GM18507 (cell line): ENCODE results near the gene LPIN1.
"Not testable (repeated sequence)": the region's sequence is repeated elsewhere in the genome, so short reads cannot be mapped to it uniquely, and the experiment has no call there.

ENCODE experiments used
- DNase-seq: peaks from one replicate; pipeline ENCODE4 v3.0.0; 2011; ENCODE audit warnings: low read depth; ENCODE audit not compliant: insufficient read length; ENCODE audit errors: extremely low spot score
- FAIRE-seq: peaks from 2 replicates; lab custom pipeline; 2011; peaks lifted over from hg19 to GRCh38; lab: Jason Lieb, UNC

Gene LPIN1

DNA sequence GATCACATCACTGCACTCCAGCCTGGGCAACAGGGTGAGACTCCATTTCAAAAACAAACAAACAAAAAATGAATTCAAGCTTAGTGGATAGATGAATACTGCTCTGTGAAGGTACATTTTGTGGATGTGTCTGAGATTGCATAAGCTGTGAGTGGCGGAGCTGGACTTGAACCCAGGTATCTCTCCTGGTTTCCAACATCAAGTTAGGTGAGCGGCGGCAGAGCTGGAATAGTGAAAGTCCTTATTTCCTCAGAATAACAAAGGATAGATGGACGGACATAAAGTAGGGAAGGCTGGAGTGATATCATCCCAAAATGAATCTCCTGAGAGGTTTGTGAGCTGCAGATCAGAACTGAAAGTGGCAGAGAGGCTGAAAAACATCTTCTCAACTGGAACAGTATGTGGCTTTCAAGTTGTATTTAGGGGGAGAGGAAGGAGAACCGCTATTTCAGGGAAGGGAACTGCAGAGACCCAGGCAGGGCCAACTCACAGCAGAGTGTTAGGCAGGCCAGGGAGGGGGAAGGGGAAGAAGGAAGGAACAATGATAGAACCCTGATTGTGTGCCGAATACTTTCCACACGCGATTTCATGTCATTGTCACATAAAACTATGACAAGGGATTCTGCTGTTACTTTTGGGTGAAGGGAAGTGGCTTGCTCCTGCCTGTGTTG is 106.2 kb downstream of the LPIN1 start:
- FAIRE-seq (no peak), DNase-seq (no peak)

GRCh38 chr2:11853197-11853588 is 106.8 kb downstream of the LPIN1 start:
- no peak for DNase-seq
- FAIRE-seq, result no peak

GRCh38 chr2:11855064-11855760 is 108.8 kb downstream of the LPIN1 start:
- FAIRE-seq (no peak), DNase-seq (no peak)

DNA sequence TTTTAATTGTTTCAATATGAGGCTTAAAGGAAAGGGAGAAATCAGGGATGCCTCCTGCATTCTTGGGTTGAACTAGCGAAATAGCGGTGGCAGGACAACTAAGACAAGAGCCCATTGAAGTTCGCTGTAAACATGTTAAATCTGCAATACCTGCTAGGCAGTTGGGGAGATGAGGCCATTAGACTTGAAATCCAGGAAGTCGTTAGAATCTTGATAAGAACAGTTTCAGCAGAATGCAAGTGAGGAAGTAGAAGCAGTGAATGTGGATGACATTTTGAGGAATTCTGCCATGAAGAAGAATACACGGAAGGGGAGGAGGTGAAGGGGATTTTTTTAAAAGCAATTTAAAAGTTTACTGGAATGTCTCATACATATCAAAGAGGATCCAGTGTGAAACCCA is 109.7 kb downstream of the LPIN1 start:
- FAIRE-seq (no peak), DNase-seq (no peak)

- FAIRE-seq (no peak), DNase-seq (no peak)
Measured at GRCh38 chr2:11858883-11859282, 112.5 kb downstream of the LPIN1 start.

GRCh38 chr2:11859975-11860374 is 113.5 kb downstream of the LPIN1 start:
- FAIRE-seq, result not testable (repeated sequence)

GRCh38 chr2:11861044-11861443 is 114.6 kb downstream of the LPIN1 start:
- DNase-seq, result no peak
- FAIRE-seq, result no peak

More at GRCh38 chr2:11859975-11860374, 113.5 kb downstream of the LPIN1 start:
- not testable (repeated sequence) for DNase-seq

- FAIRE-seq (no peak), DNase-seq (no peak)
Measured at GRCh38 chr2:11862049-11862448, 115.6 kb downstream of the LPIN1 start.

- FAIRE-seq, result no peak
- no peak for DNase-seq
Measured at GRCh38 chr2:11863103-11863502, 116.7 kb downstream of the LPIN1 start.

GRCh38 chr2:11863513-11864328 is 117.3 kb downstream of the LPIN1 start:
- FAIRE-seq, result peak; percentile 73
- peak; percentile 57 for DNase-seq

DNA sequence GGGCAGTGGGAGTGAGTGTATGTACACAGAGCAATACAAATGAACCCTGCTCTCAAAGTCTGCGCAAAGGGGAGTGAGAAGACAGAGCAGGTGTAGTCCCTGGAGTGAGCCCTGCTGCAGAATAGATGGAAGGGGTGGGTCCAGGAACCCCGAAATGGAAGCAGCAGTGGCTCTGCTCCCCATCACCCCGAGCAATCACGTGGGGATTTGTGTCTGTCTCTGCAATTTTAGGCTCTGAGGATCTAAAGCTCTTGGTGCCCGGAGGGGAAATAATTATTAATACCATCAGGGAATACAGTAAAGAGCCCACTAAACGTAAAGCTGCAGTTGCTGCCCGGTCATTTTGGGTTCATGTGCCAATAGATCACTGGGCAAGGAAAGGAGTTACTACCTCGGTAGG is 118.3 kb downstream of the LPIN1 start:
- DNase-seq (no peak), FAIRE-seq (no peak)

- no peak for FAIRE-seq
- no peak for DNase-seq
Measured at GRCh38 chr2:11865378-11865777, 118.9 kb downstream of the LPIN1 start.

- FAIRE-seq, result no peak
- DNase-seq, result no peak
Measured at GRCh38 chr2:11865805-11866204, 119.4 kb downstream of the LPIN1 start.

DNA sequence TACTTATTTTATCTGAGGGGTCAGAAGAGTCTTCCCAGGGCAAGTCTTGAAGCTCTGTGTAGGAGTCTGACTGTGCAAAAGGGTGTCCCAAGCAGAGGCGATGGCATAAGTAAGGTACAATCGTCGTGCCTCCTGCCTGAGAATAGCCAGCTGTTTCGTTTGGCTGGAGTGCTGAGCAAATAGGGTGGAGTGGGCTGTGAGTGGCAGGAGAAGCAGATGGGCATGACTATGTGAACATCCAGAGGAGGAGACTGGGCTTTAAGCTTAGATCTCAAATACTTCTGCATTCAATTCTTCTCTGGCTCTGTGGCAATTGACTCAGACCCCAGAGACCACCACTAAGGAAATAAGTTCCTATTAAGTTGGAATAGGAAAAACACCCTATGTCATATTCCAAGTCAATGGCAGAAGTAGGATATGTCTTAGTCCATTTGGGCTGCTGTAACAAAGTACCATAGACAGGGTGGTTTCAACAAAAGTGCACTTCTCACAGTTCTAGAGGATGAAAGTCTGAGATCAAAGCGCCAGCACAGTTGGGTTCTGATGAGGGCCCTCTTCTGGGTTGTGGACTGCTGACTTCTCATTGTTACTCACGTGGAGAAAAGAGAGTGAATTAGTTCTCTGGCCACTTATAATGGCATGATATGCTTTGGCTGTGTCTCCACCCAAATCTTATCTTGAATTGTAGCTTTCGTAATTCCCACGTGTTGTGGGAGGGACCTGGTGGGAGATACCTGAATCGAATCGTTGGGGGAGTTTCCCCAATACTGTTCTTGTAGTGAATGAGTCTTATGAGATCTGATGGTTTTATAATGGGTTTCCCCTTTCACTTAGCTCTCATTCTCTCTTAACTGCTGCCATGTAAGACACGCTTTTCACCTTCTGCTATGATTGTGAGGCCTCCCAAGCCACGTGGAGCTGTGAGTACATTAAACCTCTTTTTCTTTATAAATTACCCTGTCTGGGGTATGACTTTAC is 120.2 kb downstream of the LPIN1 start:
- FAIRE-seq (no peak), DNase-seq (no peak)

- DNase-seq (no peak), FAIRE-seq (no peak)
Measured at GRCh38 chr2:11867926-11868325, 121.5 kb downstream of the LPIN1 start.

DNA sequence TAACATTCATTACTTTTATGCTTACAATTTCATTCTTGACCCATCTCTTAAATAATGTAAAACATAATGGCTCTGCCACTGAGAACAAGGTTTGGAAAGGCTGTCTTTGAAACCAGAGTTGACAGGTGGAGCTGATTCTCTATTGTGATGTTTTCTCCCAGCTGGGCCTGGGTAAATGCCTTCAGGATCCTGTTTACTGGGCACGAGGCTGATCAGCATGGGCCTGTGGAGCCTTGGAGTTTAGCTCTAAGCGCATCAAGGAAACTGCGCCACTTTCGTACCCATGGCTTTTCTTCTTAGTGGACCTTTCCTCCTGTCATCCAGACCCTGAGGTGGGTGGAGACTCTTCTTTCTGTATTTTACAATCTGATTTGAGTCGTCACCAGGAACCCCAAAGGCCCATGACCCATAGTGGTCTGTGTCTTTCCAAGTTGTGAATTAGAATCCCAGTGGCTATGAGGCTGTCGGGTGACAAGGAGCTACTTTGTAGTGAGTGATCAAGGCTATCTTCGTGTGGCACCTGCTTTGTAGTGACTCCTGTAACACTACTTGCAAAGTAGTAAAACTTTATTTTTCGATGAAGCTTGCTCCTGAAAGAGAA is 123.1 kb downstream of the LPIN1 start:
- no peak for FAIRE-seq
- DNase-seq, result no peak

GRCh38 chr2:11870064-11870463 is 123.6 kb downstream of the LPIN1 start:
- no peak for DNase-seq
- no peak for FAIRE-seq

- FAIRE-seq, result peak; percentile 31
- DNase-seq, result no peak
Measured at GRCh38 chr2:11870584-11870983, 124.2 kb downstream of the LPIN1 start.

DNA sequence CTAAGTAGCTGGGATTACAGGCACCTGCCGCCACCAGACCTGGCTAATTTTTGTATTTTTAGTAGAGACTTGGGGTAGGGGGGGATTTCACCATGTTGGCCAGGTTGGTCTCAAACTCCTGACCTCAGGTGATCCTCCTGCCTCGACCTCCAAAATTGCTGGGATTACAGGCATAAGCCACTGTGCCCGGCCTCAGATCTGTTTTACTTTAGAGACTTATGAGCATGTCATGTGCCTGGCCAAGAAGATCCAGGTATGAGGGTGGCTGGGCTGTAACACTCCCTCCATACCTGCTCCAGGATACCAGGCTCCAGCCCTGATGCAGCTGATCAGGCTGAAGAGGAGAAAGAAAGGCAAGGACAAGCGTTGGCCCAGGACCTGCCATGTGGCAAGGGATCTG is 125.0 kb downstream of the LPIN1 start:
- FAIRE-seq, result no peak
- DNase-seq, result no peak
